ENCODE measurements around the gene NCR3LG1. TPM values are rescaled to one million over a fixed set of nuclear protein-coding genes. Genes with fewer than 3 reads are reported as not detected.

NCR3LG1 gene
- total and polyA plus RNA-seq, 2 donors from 2014 or later = 0.71 to 4.5 TPM

DNA sequence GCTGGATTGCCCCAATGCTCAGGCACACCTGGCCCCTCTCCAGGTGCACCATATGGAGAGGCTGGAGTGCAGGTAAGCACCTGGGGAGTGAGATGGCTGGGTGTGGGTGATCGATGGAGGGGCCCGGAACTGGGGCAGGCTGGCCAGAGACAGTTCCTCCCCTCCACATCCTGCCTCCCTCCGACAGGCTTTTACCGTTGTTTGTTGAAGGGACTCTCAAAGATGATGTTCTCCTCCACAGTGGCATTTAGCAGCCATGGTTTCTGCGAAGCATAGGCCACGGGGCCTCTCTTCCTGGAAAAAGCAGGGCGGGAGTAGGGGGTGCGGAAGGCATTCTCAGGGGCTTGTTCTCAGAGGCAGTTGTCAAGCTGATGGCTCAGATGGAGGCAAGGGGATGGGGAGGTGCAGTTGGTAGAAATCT, 62.7 kb downstream of the NCR3LG1 start:
- Histone ChIP-seq H3K9ac (ENCODE audit: low read length in 3 of 3) (no peak overlapping the region), H3K9me3 (ENCODE audit: control insufficient read depth in 2 of 3, insufficient read depth in 1 of 3, low read length in 3 of 3) (no peaks in the 10 kb centered on the region), H3K4me1 (ENCODE audit: control insufficient read depth in 2 of 3, insufficient read depth in 2 of 3, low read depth in 1 of 3, low read length in 3 of 3) (peaks cover 0 to 5% (median 0%) of the 10 kb centered on the region in 3 donors), H3K27me3 (ENCODE audit: control insufficient read depth, insufficient read depth, low read length) (no peaks in the 10 kb centered on the region), H3K36me3 (ENCODE audit: control insufficient read depth in 2 of 3, insufficient read depth in 3 of 3, low read length in 3 of 3) (no peaks in the 10 kb centered on the region), H3K27ac (ENCODE audit: low read depth in 2 of 2, low read length in 2 of 2) (no peak overlapping the region), H3K4me3 (ENCODE audit: low read length in 3 of 3) (no peak overlapping the region)
- TF ChIP-seq CTCF (IDR thresholded peaks at IDR 0.05; ENCODE audit: borderline replicate concordance, extremely low read depth, insufficient read depth) = no peak
- intact Hi-C loops (cut with DNase I) = no loop called here
- no peak for DNase-seq
- FAIRE-seq = no peak

GRCh38 chr11:17414992-17415391, 63.4 kb downstream of the NCR3LG1 start:
- no peak overlapping the region for H3K27ac ChIP-seq (ENCODE audit: low read depth in 2 of 2, low read length in 2 of 2)
- H3K4me1 ChIP-seq (ENCODE audit: control insufficient read depth in 2 of 3, insufficient read depth in 2 of 3, low read depth in 1 of 3, low read length in 3 of 3) = peaks cover 0 to 5% (median 0%) of the 10 kb centered on the region in 3 donors
- H3K9ac ChIP-seq (ENCODE audit: low read length in 3 of 3) = no peak overlapping the region
- no peaks in the 10 kb centered on the region for H3K27me3 ChIP-seq (ENCODE audit: control insufficient read depth, insufficient read depth, low read length)
- no peak for FAIRE-seq
- no peak for TF ChIP-seq CTCF (IDR thresholded peaks at IDR 0.05; ENCODE audit: borderline replicate concordance, extremely low read depth, insufficient read depth)
- no peaks in the 10 kb centered on the region for H3K36me3 ChIP-seq (ENCODE audit: control insufficient read depth in 2 of 3, insufficient read depth in 3 of 3, low read length in 3 of 3)
- no peaks in the 10 kb centered on the region for H3K9me3 ChIP-seq (ENCODE audit: control insufficient read depth in 2 of 3, insufficient read depth in 1 of 3, low read length in 3 of 3)
- DNase-seq = no peak
- H3K4me3 ChIP-seq (ENCODE audit: low read length in 3 of 3) = no peak overlapping the region
- intact Hi-C loops (cut with DNase I) = no loop called here

GRCh38 chr11:17415523-17416104, 64.0 kb downstream of the NCR3LG1 start:
- Histone ChIP-seq H3K4me1 (ENCODE audit: control insufficient read depth in 2 of 3, insufficient read depth in 2 of 3, low read depth in 1 of 3, low read length in 3 of 3) (peaks cover 0 to 5% (median 0%) of the 10 kb centered on the region in 3 donors), H3K4me3 (ENCODE audit: low read length in 3 of 3) (no peak overlapping the region), H3K27ac (ENCODE audit: low read depth in 2 of 2, low read length in 2 of 2) (no peak overlapping the region), H3K36me3 (ENCODE audit: control insufficient read depth in 2 of 3, insufficient read depth in 3 of 3, low read length in 3 of 3) (no peaks in the 10 kb centered on the region), H3K9ac (ENCODE audit: low read length in 3 of 3) (no peak overlapping the region), H3K27me3 (ENCODE audit: control insufficient read depth, insufficient read depth, low read length) (no peaks in the 10 kb centered on the region), H3K9me3 (ENCODE audit: control insufficient read depth in 2 of 3, insufficient read depth in 1 of 3, low read length in 3 of 3) (no peaks in the 10 kb centered on the region)
- no peak for FAIRE-seq
- no peak for DNase-seq
- intact Hi-C loops (cut with DNase I) = no loop called here
- no peak for TF ChIP-seq CTCF (IDR thresholded peaks at IDR 0.05; ENCODE audit: borderline replicate concordance, extremely low read depth, insufficient read depth)

DNA sequence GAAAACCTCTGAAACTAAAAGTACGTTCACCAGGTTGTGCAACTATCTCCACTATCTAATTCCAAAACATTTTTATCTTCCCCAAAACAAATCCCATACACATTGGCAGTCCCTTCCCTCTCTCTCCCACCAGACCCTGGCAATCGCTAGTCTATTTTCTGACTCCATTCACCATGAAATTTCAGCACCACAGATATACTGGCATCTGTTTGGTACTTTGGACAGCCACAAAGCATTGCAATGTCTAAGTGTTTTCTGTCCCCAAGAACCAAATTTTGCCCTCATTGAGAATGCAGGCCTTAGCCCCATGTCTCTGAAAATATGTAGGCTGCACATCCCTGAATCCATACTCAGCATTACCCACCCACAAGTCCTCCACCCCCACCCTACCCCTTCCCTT, 64.9 kb downstream of the NCR3LG1 start:
- Histone ChIP-seq H3K4me3 (ENCODE audit: low read length in 3 of 3) (no peak overlapping the region), H3K27ac (ENCODE audit: low read depth in 2 of 2, low read length in 2 of 2) (no peak overlapping the region), H3K9ac (ENCODE audit: low read length in 3 of 3) (no peak overlapping the region), H3K4me1 (ENCODE audit: control insufficient read depth in 2 of 3, insufficient read depth in 2 of 3, low read depth in 1 of 3, low read length in 3 of 3) (peaks cover 0 to 3% (median 0%) of the 10 kb centered on the region in 3 donors), H3K27me3 (ENCODE audit: control insufficient read depth, insufficient read depth, low read length) (no peaks in the 10 kb centered on the region), H3K9me3 (ENCODE audit: control insufficient read depth in 2 of 3, insufficient read depth in 1 of 3, low read length in 3 of 3) (no peaks in the 10 kb centered on the region), H3K36me3 (ENCODE audit: control insufficient read depth in 2 of 3, insufficient read depth in 3 of 3, low read length in 3 of 3) (no peaks in the 10 kb centered on the region)
- no peak for DNase-seq
- no peak for TF ChIP-seq CTCF (IDR thresholded peaks at IDR 0.05; ENCODE audit: borderline replicate concordance, extremely low read depth, insufficient read depth)
- FAIRE-seq = no peak
- intact Hi-C loops (cut with DNase I) = no loop called here
